Esophagus (tissue), 2 donors: ENCODE results near the gene EXD3. TPM values are rescaled to one million over a fixed set of nuclear protein-coding genes. Genes with fewer than 3 reads are reported as not detected.

ENCODE experiments used
- H3K27ac ChIP-seq, 2 donors: one replicate each; pipeline ENCODE4 v1.5.1; 2013; ENCODE audit warnings: low read depth in 2 of 2, mild to moderate bottlenecking in 2 of 2, inconsistent platforms in 1 of 2, low read length in 1 of 2, moderate library complexity in 1 of 2
- H3K27me3 ChIP-seq, 2 donors: one replicate each; pipeline ENCODE4 v1.6.1; 2013; ENCODE audit warnings: low read length in 2 of 2, control low read depth in 1 of 2, mild to moderate bottlenecking in 1 of 2; ENCODE audit not compliant: insufficient read depth in 2 of 2, control insufficient read depth in 1 of 2
- H3K36me3 ChIP-seq, 2 donors: one replicate each; pipeline ENCODE4 v1.6.1; 2013; ENCODE audit warnings: low read length in 1 of 2; ENCODE audit not compliant: control insufficient read depth in 2 of 2, insufficient read depth in 2 of 2
- H3K4me1 ChIP-seq, 2 donors: one replicate each; pipeline ENCODE4 v1.6.1; 2013; ENCODE audit warnings: low read length in 1 of 2; ENCODE audit not compliant: control insufficient read depth in 2 of 2, insufficient read depth in 2 of 2
- H3K4me3 ChIP-seq, 2 donors: one replicate each; pipeline ENCODE4 v1.5.1; 2013; ENCODE audit warnings: low read length in 2 of 2, mild to moderate bottlenecking in 2 of 2, low read depth in 1 of 2, moderate library complexity in 1 of 2
- H3K9me3 ChIP-seq, 2 donors: one replicate each; pipeline ENCODE4 v1.6.1; 2013; ENCODE audit warnings: mild to moderate bottlenecking in 2 of 2, low read depth in 1 of 2, low read length in 1 of 2, moderate library complexity in 1 of 2; ENCODE audit not compliant: control insufficient read depth in 2 of 2, insufficient read depth in 1 of 2
- WGBS, 2 donors: extraction: QIAGEN DNeasy Blood & Tissue Kit; methylation state at CpG; one replicate each; pipeline ENCODE4 v1.1.7; 2013; 5-methylcytosine and 5-hydroxymethylcytosine counted together
- polyA plus RNA-seq, 2 donors: library from polyadenylated mRNA; stranded (reverse); fragments of 200-250 nt; gene quantifications; one replicate each; pipeline ENCODE4 v1.2.3, GENCODE V29; 2013
- donor health status: healthy with polysubstance abuse.
- donor health status: Bipolar disorder and iron deficiency.

Gene EXD3
- polyA plus RNA-seq, 2 donors: 9.7 to 20.8 TPM

- WGBS, 2 donors: 70 to 78% methylated on average over 22 of the region's 22 CpGs
- Histone ChIP-seq H3K36me3 (no peaks in the 10 kb centered on the region), H3K27ac (no peak overlapping the region), H3K27me3 (peaks cover 0 to 5% of the 10 kb centered on the region in 2 donors), H3K4me1 (peaks cover 0 to 3% of the 10 kb centered on the region in 2 donors), H3K4me3 (no peak overlapping the region), H3K9me3 (no peaks in the 10 kb centered on the region)
These were observed 15.7 kb upstream of the EXD3 start for GRCh38 chr9:137438591-137439157.

GRCh38 chr9:137437691-137438590 lies 15.0 kb upstream of the EXD3 start:
- no peaks in the 10 kb centered on the region for H3K36me3 ChIP-seq
- H3K4me3 ChIP-seq: no peak overlapping the region
- H3K9me3 ChIP-seq: no peaks in the 10 kb centered on the region
- no peak overlapping the region for H3K27ac ChIP-seq
- H3K27me3 ChIP-seq: peaks cover 0 to 5% of the 10 kb centered on the region in 2 donors
- H3K4me1 ChIP-seq: peaks cover 0 to 3% of the 10 kb centered on the region in 2 donors
- 64 to 74% methylated on average over 40 of the region's 40 CpGs for WGBS, 2 donors

GRCh38 chr9:137436761-137437600 lies 14.0 kb upstream of the EXD3 start:
- peaks cover 0 to 3% of the 10 kb centered on the region in 2 donors for H3K27me3 ChIP-seq
- peaks cover 0 to 3% of the 10 kb centered on the region in 2 donors for H3K4me1 ChIP-seq
- H3K9me3 ChIP-seq: no peaks in the 10 kb centered on the region
- H3K27ac ChIP-seq: no peak overlapping the region
- H3K36me3 ChIP-seq: no peaks in the 10 kb centered on the region
- H3K4me3 ChIP-seq: no peak overlapping the region
- WGBS, 2 donors: 69 to 70% methylated on average over 24 of the region's 24 CpGs

- H3K36me3 ChIP-seq: no peaks in the 10 kb centered on the region
- no peaks in the 10 kb centered on the region for H3K9me3 ChIP-seq
- H3K4me1 ChIP-seq: peaks cover 0 to 3% of the 10 kb centered on the region in 2 donors
- H3K27ac ChIP-seq: no peak overlapping the region
- no peak overlapping the region for H3K4me3 ChIP-seq
- 47 to 51% methylated on average over 27 to 42 of the region's 42 CpGs for WGBS, 2 donors
- peaks cover 0 to 3% of the 10 kb centered on the region in 2 donors for H3K27me3 ChIP-seq
These were observed 13.2 kb upstream of the EXD3 start for GRCh38 chr9:137435980-137436760.

- H3K9me3 ChIP-seq: no peaks in the 10 kb centered on the region
- 70 to 73% methylated on average over 20 of the region's 20 CpGs for WGBS, 2 donors
- no peak overlapping the region for H3K27ac ChIP-seq
- H3K4me3 ChIP-seq: no peak overlapping the region
- peaks cover 0 to 3% of the 10 kb centered on the region in 2 donors for H3K4me1 ChIP-seq
- H3K27me3 ChIP-seq: peaks cover 0 to 3% of the 10 kb centered on the region in 2 donors
- H3K36me3 ChIP-seq: no peaks in the 10 kb centered on the region
These were observed 12.5 kb upstream of the EXD3 start for GRCh38 chr9:137435381-137435891.

- Histone ChIP-seq H3K27ac (no peak overlapping the region), H3K27me3 (peaks cover 0 to 3% of the 10 kb centered on the region in 2 donors), H3K9me3 (no peaks in the 10 kb centered on the region), H3K36me3 (no peaks in the 10 kb centered on the region), H3K4me3 (no peak overlapping the region), H3K4me1 (peaks cover 0 to 3% of the 10 kb centered on the region in 2 donors)
- 72 to 78% methylated on average over 42 to 43 of the region's 43 CpGs for WGBS, 2 donors
These were observed 11.8 kb upstream of the EXD3 start for GRCh38 chr9:137434498-137435380.

- H3K27me3 ChIP-seq: peaks cover 0 to 3% of the 10 kb centered on the region in 2 donors
- H3K27ac ChIP-seq: no peak overlapping the region
- no peak overlapping the region for H3K4me3 ChIP-seq
- no peaks in the 10 kb centered on the region for H3K9me3 ChIP-seq
- 80 to 81% methylated on average over 25 to 26 of the region's 26 CpGs for WGBS, 2 donors
- no peaks in the 10 kb centered on the region for H3K36me3 ChIP-seq
- peaks cover 0 to 3% of the 10 kb centered on the region in 2 donors for H3K4me1 ChIP-seq
These were observed 11.0 kb upstream of the EXD3 start for GRCh38 chr9:137433916-137434431.

GRCh38 chr9:137433349-137433915 lies 10.5 kb upstream of the EXD3 start:
- Histone ChIP-seq H3K27me3 (peaks cover 0 to 3% of the 10 kb centered on the region in 2 donors), H3K4me3 (no peak overlapping the region), H3K27ac (no peak overlapping the region), H3K4me1 (peaks cover 0 to 3% of the 10 kb centered on the region in 2 donors), H3K9me3 (no peaks in the 10 kb centered on the region), H3K36me3 (no peaks in the 10 kb centered on the region)
- WGBS, 2 donors: 72 to 83% methylated on average over 16 to 19 of the region's 19 CpGs
